HPDE6-E6E7 (cell line): ENCODE measurements around the gene BIN1.

ENCODE experiments used
- DNase-seq: peaks from one replicate; pipeline ENCODE4 v3.0.0; 2011; ENCODE audit warnings: missing footprints; ENCODE audit errors: extremely low spot score

BIN1 gene

GRCh38 chr2:127103243-127104165 lies 3.5 kb downstream of the BIN1 start:
- DNase-seq: no peak

GRCh38 chr2:127102521-127103242 lies 4.3 kb downstream of the BIN1 start:
- DNase-seq: no peak

GRCh38 chr2:127101756-127102477 lies 5.0 kb downstream of the BIN1 start:
- no peak for DNase-seq

DNA sequence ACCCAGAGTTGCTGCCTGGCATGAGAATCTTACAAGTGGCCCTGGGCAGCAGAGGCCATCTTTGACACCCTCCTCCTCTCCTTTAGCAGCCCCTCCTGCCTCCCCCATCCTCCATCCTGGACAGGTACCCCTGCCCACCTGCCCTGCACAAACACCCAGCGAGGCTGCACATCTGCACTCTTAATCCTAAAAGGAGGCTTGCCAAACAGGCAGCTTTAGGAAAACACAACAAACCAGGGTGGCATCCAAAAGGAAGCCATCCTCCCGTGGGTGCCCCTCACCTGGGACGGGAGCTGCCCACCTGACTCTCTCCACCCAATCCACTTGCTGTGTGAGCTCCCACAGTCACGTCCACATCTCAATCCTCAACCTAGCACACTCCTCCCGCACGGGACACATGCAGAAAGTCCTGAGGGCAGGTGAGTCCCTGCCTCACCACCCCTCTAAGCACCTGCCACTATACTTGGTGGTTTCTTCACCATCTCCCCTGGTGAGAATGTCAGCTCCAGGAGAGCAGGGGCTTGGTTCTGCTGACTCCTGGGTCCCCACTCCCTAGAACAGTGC lies 5.8 kb downstream of the BIN1 start:
- DNase-seq: no peak

DNA sequence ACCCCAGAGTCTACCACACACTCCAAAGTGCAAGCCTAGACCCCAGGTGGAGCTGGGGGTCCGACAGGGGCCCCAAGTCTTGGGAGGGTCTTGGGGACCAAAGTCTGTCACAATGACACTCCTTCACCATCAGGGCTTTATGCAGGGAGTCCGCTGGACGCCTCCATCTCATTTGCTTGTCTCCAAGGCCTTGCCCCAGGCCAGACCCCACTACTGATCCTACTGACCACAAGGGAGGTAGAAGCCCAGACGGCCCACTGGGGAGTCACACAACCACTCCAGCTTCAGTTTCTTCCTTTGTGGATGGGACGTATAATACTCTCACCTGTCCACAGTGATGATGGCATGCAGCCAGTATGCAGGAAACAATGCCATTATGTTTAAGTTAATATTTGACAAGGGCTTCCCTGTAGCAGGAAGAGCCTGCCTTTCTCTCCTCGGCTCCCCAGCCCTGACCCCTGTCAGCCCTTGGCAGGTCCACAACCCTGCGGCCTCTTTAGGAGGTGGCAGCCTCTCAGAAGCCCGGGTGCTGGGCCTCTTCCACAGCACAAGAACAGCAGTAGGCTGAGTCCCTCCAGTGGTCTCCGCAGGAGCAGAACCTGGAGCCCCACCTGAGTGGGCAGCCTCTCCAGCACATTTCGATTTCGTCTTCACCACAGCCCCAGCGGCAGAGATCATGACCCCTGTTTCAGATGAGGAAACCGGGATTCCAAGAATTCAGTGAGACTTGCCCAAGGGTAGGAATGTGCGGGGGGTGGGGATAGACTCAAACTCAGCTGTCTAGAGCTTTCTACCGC lies 6.5 kb downstream of the BIN1 start:
- DNase-seq: peak; percentile 54

GRCh38 chr2:127098711-127099110 lies 8.2 kb downstream of the BIN1 start:
- DNase-seq: no peak

DNA sequence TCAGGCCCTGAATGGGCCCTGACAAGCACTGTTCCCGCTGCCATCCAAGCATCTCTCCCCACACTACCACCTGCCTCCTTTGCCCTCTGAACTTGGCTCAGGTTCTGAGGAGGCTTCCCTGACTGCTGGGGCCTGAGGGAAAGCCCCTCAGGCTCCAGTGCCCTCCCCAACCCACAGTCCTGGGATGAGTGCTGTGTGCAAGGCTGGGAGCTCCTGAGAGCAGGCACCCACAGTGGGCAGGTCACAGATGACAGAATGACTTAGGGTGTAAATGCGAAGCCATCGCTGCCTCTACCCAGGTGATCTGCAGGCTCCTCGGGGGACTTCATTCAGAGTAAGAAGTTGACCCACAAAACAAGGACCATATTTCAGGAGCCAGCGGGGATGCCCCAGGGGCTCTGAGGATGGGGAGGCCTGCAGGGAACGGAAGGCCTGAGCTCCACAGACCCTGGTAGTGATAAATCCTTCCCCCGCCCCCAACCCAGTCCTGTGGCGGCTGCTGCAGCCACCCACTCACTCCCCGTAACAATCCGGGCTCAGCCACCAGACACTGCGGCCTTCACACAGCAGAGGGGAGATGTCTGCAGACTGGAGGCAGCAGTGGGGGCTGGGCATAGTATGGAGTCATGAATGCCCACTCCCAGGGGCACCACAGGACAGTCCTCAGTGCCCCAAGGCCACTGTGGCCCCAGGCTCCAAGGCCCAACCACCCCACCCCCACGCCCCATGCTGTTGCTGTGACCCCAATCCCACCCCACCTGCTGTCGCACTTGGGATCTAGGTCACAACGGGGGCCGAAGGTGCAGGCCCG lies 8.9 kb downstream of the BIN1 start:
- no peak for DNase-seq

- DNase-seq: no peak
Measured at GRCh38 chr2:127097471-127097765, 9.5 kb downstream of the BIN1 start.

- no peak for DNase-seq
Measured at GRCh38 chr2:127096718-127097470, 10.1 kb downstream of the BIN1 start.

GRCh38 chr2:127096280-127096679 lies 10.7 kb downstream of the BIN1 start:
- DNase-seq: no peak

GRCh38 chr2:127095784-127096183 lies 11.2 kb downstream of the BIN1 start:
- no peak for DNase-seq

DNA sequence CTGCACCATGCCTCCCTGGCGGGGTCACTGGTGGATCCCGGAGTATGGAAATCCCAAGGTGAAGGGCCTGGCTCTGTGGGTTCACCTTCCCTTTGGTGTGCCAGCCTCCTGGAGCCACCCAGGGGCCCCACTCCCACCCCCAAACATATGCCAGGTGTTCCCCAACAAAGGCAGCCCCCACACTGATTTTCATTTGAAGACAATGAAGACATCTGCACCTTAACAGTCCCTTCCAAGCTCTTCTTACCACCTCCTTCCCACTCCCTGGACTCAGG lies 11.7 kb downstream of the BIN1 start:
- DNase-seq: no peak

- no peak for DNase-seq
Measured at GRCh38 chr2:127094509-127095366, 12.2 kb downstream of the BIN1 start.

DNA sequence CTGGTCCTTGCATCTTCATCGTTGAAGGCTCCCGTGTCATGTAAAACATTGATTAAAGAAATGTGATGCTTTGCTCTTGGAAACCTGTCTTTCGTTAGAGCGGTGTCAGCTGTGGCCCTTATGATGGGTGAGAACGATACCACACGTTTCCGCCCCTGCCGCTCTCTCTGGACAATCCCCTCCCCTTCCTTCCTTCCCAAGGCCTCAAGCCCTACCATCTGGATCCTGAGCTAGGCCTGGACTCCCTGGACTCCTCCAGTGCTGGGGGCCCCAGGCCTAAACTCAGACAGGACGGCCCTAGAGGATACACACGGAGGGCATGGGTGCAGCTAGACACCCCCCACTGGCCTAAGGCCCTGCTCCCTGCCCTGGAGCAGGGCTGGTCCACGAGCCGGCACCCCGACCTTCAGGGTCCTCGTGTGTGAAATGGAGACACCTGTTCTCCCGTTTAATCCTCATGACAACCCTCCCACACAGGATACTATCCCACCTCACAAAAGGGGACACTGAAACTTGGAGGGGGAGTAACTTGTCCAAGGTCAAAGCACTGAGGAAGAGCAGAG lies 13.2 kb downstream of the BIN1 start:
- DNase-seq: no peak

DNA sequence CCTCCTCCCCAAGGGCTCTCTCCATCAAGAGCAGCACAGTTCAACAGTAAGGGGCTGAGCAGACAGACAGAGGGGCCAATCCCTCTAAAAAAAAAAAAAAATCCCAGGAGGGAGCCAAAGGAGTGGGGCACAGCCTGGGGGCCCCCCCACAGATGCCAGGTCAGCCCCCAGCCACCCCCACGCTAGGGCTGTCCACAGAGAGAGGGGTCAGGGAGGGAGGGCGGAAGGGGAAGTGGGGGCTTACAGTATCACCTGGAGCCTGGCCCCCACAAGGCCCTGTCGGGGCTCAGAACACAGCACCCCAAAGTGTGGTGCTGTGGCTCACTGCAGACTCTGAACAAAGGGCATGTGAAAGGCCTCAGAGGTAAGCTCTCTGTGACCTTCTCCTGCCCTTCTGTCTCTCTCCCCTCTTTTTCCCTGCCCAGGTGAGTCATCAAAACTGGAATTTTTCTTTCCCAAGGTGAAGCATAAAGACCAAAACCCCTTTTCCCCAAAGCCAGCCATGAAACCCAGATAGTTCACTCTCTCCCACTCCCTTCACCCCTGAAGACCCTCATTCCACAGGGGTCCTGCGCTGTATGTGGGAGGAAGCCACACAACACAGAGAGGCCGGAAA lies 13.9 kb downstream of the BIN1 start:
- no peak for DNase-seq

- no peak for DNase-seq
Measured at GRCh38 chr2:127092306-127092705, 14.6 kb downstream of the BIN1 start.

- DNase-seq: no peak
Measured at GRCh38 chr2:127091886-127092285, 15.1 kb downstream of the BIN1 start.

DNA sequence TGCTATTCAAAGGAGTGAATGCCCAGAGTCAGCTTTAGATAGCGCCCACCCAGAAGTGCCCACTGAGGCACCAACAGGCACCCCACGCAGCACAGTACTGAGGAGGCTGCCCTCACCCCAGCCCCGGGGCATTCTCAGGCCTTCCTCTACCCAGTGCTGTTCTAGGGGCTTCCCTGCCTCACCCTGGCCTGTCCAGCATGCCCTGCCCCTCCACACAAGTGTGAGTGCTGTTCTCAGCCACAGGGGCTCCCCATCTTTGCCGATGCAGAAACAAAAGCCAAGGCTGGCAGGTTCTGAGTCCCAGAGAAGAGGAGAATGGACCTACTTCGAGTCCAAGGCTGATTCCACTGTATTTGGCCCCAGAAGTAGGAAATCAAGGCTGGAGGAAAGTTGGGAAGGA lies 15.8 kb downstream of the BIN1 start:
- DNase-seq: no peak
